Right lobe of liver (tissue), 6 donors: ENCODE data around the gene NCAPD3. TPM values are rescaled to one million over a fixed set of nuclear protein-coding genes. Genes with fewer than 3 reads are reported as not detected.
A peak's percentile ranks its signal among the peaks of the same experiment; 100 is the strongest.

Experiments
- ATAC-seq, 4 donors: fragments of 200-7000 bp; cut with Tn5 transposase; one replicate each; pipeline ENCODE4 v1.9.1; 2020; ENCODE audit warnings: mild to moderate bottlenecking in 4 of 4, moderate library complexity in 4 of 4
- DNase-seq, 3 donors: peaks; one replicate each; pipeline ENCODE4 v3.0.0-alpha.2; 2020
- H3K27ac ChIP-seq, 3 donors: fragments of 200-600 bp; one replicate each; pipeline ENCODE4 v1.8.0; 2022
- H3K27me3 ChIP-seq, 2 donors: fragments of 200-600 bp; one replicate each; pipeline ENCODE4 v1.8.0; 2022
- H3K36me3 ChIP-seq, 4 donors: fragments of 200-600 bp; sonication (generic) in 1 of 4; one replicate each; pipeline versions ENCODE4 v1.5.1 to v1.8.0; 2017 to 2022; ENCODE audit warnings: control low read depth in 1 of 4
- H3K4me1 ChIP-seq, 4 donors: fragments of 200-600 bp; sonication (generic) in 1 of 4; one replicate each; pipeline versions ENCODE4 v1.5.1 to v1.8.0; 2017 to 2022; ENCODE audit warnings: control low read depth in 1 of 4
- H3K4me3 ChIP-seq, 3 donors: fragments of 200-600 bp; one replicate each; pipeline ENCODE4 v1.8.0; 2022
- H3K9me3 ChIP-seq, 4 donors: fragments of 200-600 bp; sonication (generic) in 1 of 4; one replicate each; pipeline versions ENCODE4 v1.5.1 to v1.8.0; 2017 to 2022; ENCODE audit warnings: control low read depth in 1 of 4
- CTCF ChIP-seq, 4 donors: fragments of 200-600 bp in 3 of 4; fragments of 450-650 bp in 1 of 4; IDR thresholded peaks; one replicate each; pipeline versions ENCODE4 v1.5.1 to v1.8.0; 2016 to 2022; ENCODE audit warnings: antibody characterized with exemption in 4 of 4, mild to moderate bottlenecking in 2 of 4
- POLR2A ChIP-seq: fragments of 450-650 bp; IDR thresholded peaks from one replicate; pipeline ENCODE4 v1.6.1; 2017; ENCODE audit warnings: antibody characterized with exemption, mild to moderate bottlenecking
- WGBS: methylation state at CpG from one replicate; pipeline ENCODE4 v1.1.6; 2018; ENCODE audit warnings: low coverage, low lambda C conversion rate; ENCODE audit not compliant: insufficient coverage; ENCODE audit errors: missing lambda C conversion rate; 5-methylcytosine and 5-hydroxymethylcytosine counted together
- intact Hi-C, 2 donors: fragments of 100-400 bp; cut with DNase I; formaldehyde crosslinking; loops; one replicate each; pipeline versions ENCODE4 v1.11.2 to v1.14.1; 2022
- total RNA-seq, 6 experiments: library from RNA; depleted of rRNA in 2 of 6; stranded (reverse); fragments of >200 nt in 2 of 6; fragmentation: NEBNext Ultra II Directional in 3 of 6; extraction: Animal tissue kit (Norgen Biotek cat#: 25700) in 3 of 6; gene quantifications; one replicate each; pipeline versions ENCODE4 v1.1.0 to v1.2.4, GENCODE V29; 2016 to 2023
- donor health status: DM: no; HTN: yes; CAD: no.
- donor health status: DM: no; HTN: no; CAD: no.
- donor health status: DM: no; HTN: no; CAD: no.
- donor health status: DM: no; HTN: yes; CAD: no.
- donor health status: DM: no; HTN: yes; CAD: no.

The NCAPD3 gene
- total RNA-seq, 6 experiments from 2014 or later: 11.9 to 21.8 (median 15.5) TPM

GRCh38 chr11:134226806-134227325, 3.1 kb upstream of the NCAPD3 start:
- WGBS: 84% methylated on average over 4 of the region's 5 CpGs
- no peaks in the 10 kb centered on the region for H3K9me3 ChIP-seq
- peaks cover 0 to 26% (median 6%) of the 10 kb centered on the region in 4 donors for H3K4me1 ChIP-seq
- ATAC-seq: no peak
- no peak overlapping the region for H3K27ac ChIP-seq
- H3K36me3 ChIP-seq: peaks cover 0 to 6% (median 0%) of the 10 kb centered on the region in 4 donors
- DNase-seq: no peak
- H3K4me3 ChIP-seq: no peak overlapping the region
- no peak for TF ChIP-seq CTCF (IDR thresholded peaks at IDR 0.05)
- TF ChIP-seq POLR2A: no peak
- no peaks in the 10 kb centered on the region for H3K27me3 ChIP-seq
- intact Hi-C loops: no loop called here

GRCh38 chr11:134224710-134225664, 1.2 kb upstream of the NCAPD3 start:
- TF ChIP-seq POLR2A (peak; percentile 71), CTCF (IDR thresholded peaks at IDR 0.05) (no peak)
- peak; percentile 86 to 93 (median 92) for DNase-seq
- peak overlapping the region; percentile 75 to 81 (median 76) for H3K4me3 ChIP-seq
- H3K27me3 ChIP-seq: no peaks in the 10 kb centered on the region
- peaks cover 0 to 13% (median 0%) of the 10 kb centered on the region in 4 donors for H3K36me3 ChIP-seq
- H3K27ac ChIP-seq: peak overlapping the region; percentile 91 to 96 (median 91)
- ATAC-seq: peak; percentile 67 to 80 (median 71)
- H3K9me3 ChIP-seq: no peaks in the 10 kb centered on the region
- intact Hi-C loops: no loop called here
- H3K4me1 ChIP-seq: peaks cover 0 to 21% (median 5%) of the 10 kb centered on the region in 4 donors
- 0% methylated on average over 10 of the region's 93 CpGs for WGBS

- 19% methylated on average over 5 of the region's 5 CpGs for WGBS
- H3K36me3 ChIP-seq: peaks cover 0 to 32% (median 0%) of the 10 kb centered on the region in 4 donors
- intact Hi-C loops: no loop called here
- no peak for DNase-seq
- no peaks in the 10 kb centered on the region for H3K27me3 ChIP-seq
- no peak for ATAC-seq
- no peaks in the 10 kb centered on the region for H3K9me3 ChIP-seq
- H3K4me3 ChIP-seq: peak overlapping the region; percentile 75 to 81 (median 76)
- H3K4me1 ChIP-seq: peaks cover 0 to 21% (median 5%) of the 10 kb centered on the region in 4 donors
- TF ChIP-seq POLR2A (no peak), CTCF (IDR thresholded peaks at IDR 0.05) (no peak)
- no peak overlapping the region for H3K27ac ChIP-seq
These were observed 646 bp downstream of the NCAPD3 start for GRCh38 chr11:134223121-134223520.

GRCh38 chr11:134216816-134217215, 7.0 kb downstream of the NCAPD3 start:
- Histone ChIP-seq H3K4me3 (no peak overlapping the region), H3K4me1 (no peaks in the 10 kb centered on the region), H3K9me3 (no peaks in the 10 kb centered on the region), H3K27ac (no peak overlapping the region), H3K36me3 (peaks cover 0 to 34% (median 0%) of the 10 kb centered on the region in 4 donors), H3K27me3 (no peaks in the 10 kb centered on the region)
- no peak for ATAC-seq
- 93% methylated on average over 3 of the region's 3 CpGs for WGBS
- TF ChIP-seq POLR2A (no peak), CTCF (IDR thresholded peaks at IDR 0.05) (no peak)
- no peak for DNase-seq
- intact Hi-C loops: no loop called here
